Astrocyte (in vitro differentiated cells and primary cell): Measurements from ENCODE around the gene PTPN14.

Experiments
- EZH2 ChIP-seq: IDR thresholded peaks from 2 replicates; pipeline ENCODE4 v1.6.1; 2012; ENCODE audit warnings: mild to moderate bottlenecking, low read length, inconsistent platforms; ENCODE audit not compliant: insufficient read depth
- TF ChIP-seq, protein P1 (sequence below): IDR thresholded peaks from 2 replicates; pipeline ENCODE4 v1.5.1; 2011; ENCODE audit warnings: low read depth, mild to moderate bottlenecking, inconsistent platforms, low read length, moderate library complexity; ENCODE audit not compliant: insufficient read depth

DNA sequence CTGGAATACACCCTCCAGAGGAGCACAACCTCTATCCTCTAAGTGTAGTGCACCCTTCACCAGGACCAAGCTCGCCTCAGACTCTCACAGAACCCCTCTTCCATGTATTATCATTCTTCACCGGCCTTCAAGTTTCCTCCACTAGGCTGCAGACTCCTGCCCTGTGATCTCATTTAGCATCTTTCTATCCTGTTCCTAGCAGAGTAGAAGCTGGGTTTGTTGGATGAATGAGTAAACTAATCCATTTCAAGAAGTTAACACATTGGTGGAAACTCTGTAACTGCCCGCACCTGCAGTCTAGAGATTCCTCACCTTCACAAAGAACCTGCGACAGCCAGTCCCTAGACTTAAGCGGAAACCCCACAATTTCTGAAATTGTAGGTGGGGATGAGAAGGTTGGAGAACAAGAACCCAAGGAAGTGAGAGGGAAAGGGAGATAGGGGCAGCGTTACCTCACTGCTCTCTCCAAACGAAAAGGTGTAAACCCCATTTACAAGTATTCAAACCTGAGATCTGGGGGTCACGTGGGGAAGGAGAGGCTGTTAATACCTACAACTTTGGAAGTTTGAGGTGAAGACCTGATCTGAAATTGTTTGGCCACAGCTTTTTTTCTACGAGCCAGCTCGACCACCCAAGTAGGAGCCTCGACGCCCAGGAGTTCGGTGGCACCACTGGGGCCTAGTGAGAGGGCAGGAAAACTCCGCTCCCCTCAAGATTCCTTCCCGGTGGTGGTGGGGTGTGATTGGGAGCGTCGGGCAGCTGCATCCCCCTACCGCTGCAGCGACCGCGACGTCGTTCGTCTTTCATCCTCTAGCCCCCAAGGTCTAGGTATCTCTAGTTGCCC, 1.2 kb downstream of the PTPN14 start:
- TF ChIP-seq, protein P1, sequence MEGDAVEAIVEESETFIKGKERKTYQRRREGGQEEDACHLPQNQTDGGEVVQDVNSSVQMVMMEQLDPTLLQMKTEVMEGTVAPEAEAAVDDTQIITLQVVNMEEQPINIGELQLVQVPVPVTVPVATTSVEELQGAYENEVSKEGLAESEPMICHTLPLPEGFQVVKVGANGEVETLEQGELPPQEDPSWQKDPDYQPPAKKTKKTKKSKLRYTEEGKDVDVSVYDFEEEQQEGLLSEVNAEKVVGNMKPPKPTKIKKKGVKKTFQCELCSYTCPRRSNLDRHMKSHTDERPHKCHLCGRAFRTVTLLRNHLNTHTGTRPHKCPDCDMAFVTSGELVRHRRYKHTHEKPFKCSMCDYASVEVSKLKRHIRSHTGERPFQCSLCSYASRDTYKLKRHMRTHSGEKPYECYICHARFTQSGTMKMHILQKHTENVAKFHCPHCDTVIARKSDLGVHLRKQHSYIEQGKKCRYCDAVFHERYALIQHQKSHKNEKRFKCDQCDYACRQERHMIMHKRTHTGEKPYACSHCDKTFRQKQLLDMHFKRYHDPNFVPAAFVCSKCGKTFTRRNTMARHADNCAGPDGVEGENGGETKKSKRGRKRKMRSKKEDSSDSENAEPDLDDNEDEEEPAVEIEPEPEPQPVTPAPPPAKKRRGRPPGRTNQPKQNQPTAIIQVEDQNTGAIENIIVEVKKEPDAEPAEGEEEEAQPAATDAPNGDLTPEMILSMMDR: peak; percentile 33
- no peak for TF ChIP-seq EZH2
